Trophoblast cell (in vitro differentiated cells and primary cell): ENCODE results near the gene NEK1.
A peak's percentile ranks its signal among the peaks of the same experiment; 100 is the strongest.

Source experiments
- DNase-seq, 2 donors: peaks; one replicate each; pipeline ENCODE4 v3.0.0-alpha.2; 2016
- H2AFZ ChIP-seq: 2 replicates; pipeline ENCODE4 v1.6.1; 2013; ENCODE audit warnings: low read length, moderate library complexity, mild to moderate bottlenecking; ENCODE audit not compliant: insufficient read depth, poor library complexity
- H2AK5ac ChIP-seq: 2 replicates; pipeline ENCODE4 v1.6.1; 2013; ENCODE audit warnings: mild to moderate bottlenecking, low read length
- H2BK120ac ChIP-seq: 2 replicates; pipeline ENCODE4 v1.6.1; 2013; ENCODE audit warnings: low read length, mild to moderate bottlenecking, moderate library complexity; ENCODE audit not compliant: insufficient read depth, poor library complexity
- H2BK12ac ChIP-seq: 2 replicates; pipeline ENCODE4 v1.6.1; 2013; ENCODE audit warnings: mild to moderate bottlenecking, low read length, moderate library complexity
- H2BK5ac ChIP-seq: 2 replicates; pipeline ENCODE4 v1.6.1; 2013; ENCODE audit warnings: low read length, low read depth, moderate library complexity, mild to moderate bottlenecking; ENCODE audit not compliant: poor library complexity
- H3K14ac ChIP-seq: 2 replicates; pipeline ENCODE4 v1.6.1; 2013; ENCODE audit warnings: mild to moderate bottlenecking, low read length
- H3K18ac ChIP-seq: 2 replicates; pipeline ENCODE4 v1.6.1; 2013; ENCODE audit warnings: mild to moderate bottlenecking, low read length
- H3K23ac ChIP-seq: 2 replicates; pipeline ENCODE4 v1.6.1; 2013; ENCODE audit warnings: low read length
- H3K27ac ChIP-seq: 2 replicates; pipeline ENCODE4 v1.5.1; 2013; ENCODE audit warnings: low read depth, mild to moderate bottlenecking, inconsistent platforms, low read length, moderate library complexity
- H3K27me3 ChIP-seq: 2 replicates; pipeline ENCODE4 v1.6.1; 2013; ENCODE audit warnings: inconsistent platforms, mild to moderate bottlenecking, low read length, moderate library complexity; ENCODE audit not compliant: insufficient read depth
- H3K36me3 ChIP-seq, 2 experiments: 1 replicate in 1 of 2; 2 replicates in 1 of 2; pipeline ENCODE4 v1.6.1; 2013; ENCODE audit warnings: low read length in 2 of 2, mild to moderate bottlenecking in 2 of 2, moderate library complexity in 1 of 2; ENCODE audit not compliant: insufficient read depth in 2 of 2, control insufficient read depth in 1 of 2
- H3K4ac ChIP-seq: 2 replicates; pipeline ENCODE4 v1.6.1; 2013; ENCODE audit warnings: low read depth, mild to moderate bottlenecking, low read length, moderate library complexity
- H3K4me1 ChIP-seq, 2 experiments: 1 replicate in 1 of 2; 2 replicates in 1 of 2; pipeline ENCODE4 v1.6.1; 2013; ENCODE audit warnings: low read length in 2 of 2, mild to moderate bottlenecking in 2 of 2, moderate library complexity in 1 of 2; ENCODE audit not compliant: insufficient read depth in 2 of 2, control insufficient read depth in 1 of 2
- H3K4me2 ChIP-seq: 2 replicates; pipeline ENCODE4 v1.6.1; 2013; ENCODE audit warnings: inconsistent platforms, mild to moderate bottlenecking, low read length, moderate library complexity
- H3K4me3 ChIP-seq: 2 replicates; pipeline ENCODE4 v1.5.1; 2013; ENCODE audit warnings: mild to moderate bottlenecking, low read depth, low read length, inconsistent platforms
- H3K79me1 ChIP-seq: one replicate; pipeline ENCODE4 v1.6.1; 2013; ENCODE audit warnings: low read length
- H3K79me2 ChIP-seq: 2 replicates; pipeline ENCODE4 v1.6.1; 2013; ENCODE audit warnings: low read length, mild to moderate bottlenecking; ENCODE audit not compliant: control insufficient read depth, insufficient read depth, poor library complexity
- H3K9ac ChIP-seq: 2 replicates; pipeline ENCODE4 v1.6.1; 2013; ENCODE audit warnings: mild to moderate bottlenecking, low read length
- H3K9me3 ChIP-seq: 2 replicates; pipeline ENCODE4 v1.6.1; 2013; ENCODE audit warnings: low read depth, mild to moderate bottlenecking, control low read depth, inconsistent platforms, low read length; ENCODE audit not compliant: insufficient read depth
- H4K12ac ChIP-seq: 2 replicates; pipeline ENCODE4 v1.6.1; 2013; ENCODE audit warnings: low read depth, mild to moderate bottlenecking, low read length, moderate library complexity
- H4K8ac ChIP-seq: 2 replicates; pipeline ENCODE4 v1.6.1; 2013; ENCODE audit warnings: low read depth, mild to moderate bottlenecking, low read length, moderate library complexity
- H4K91ac ChIP-seq: one replicate; pipeline ENCODE4 v1.6.1; 2013; ENCODE audit warnings: low read depth, mild to moderate bottlenecking, low read length, moderate library complexity
- WGBS: extraction: QIAGEN DNeasy Blood & Tissue Kit; methylation state at CpG from one replicate; pipeline ENCODE4 v1.1.7; 2013; ENCODE audit warnings: missing lambda C conversion rate; ENCODE audit not compliant: insufficient read length, insufficient coverage; ENCODE audit errors: extremely low coverage; 5-methylcytosine and 5-hydroxymethylcytosine counted together

Gene NEK1

DNA sequence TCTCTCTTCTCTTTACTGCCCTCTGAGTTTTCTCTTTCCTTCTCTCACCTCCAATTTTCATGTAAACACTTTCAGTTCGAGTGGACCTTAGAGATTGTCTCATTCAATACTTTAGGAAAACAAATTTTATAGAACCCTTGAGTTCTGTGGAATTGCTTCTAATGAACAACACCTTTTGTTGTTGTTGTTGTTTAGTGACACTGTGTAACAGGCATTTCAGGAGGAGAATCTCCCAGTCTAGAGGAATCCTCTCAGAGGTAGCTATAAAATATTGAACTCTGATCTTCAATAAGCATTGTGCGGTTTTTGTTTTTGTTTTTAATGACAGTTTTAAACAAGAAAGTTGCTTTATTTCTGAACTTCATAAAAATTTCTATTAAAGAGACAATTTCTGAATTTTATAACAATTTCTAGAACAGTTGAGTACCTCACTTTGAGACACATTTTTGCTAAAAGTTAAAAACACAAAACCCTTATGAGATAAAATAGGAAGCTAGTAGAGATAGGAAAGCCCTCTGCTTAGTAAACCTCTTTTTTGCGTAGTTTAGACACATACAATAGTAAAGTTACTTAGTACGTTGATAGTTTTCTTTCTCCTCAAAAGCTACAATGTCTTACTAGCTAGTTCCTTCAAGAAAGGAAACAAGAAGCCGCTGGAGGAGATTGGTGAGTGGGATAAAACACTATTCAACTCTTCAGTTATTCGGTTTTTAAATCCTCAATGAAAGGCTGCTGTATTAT, 46.8 kb upstream of the NEK1 start:
- H3K27ac ChIP-seq = peak overlapping the region; percentile 56
- H3K36me3 ChIP-seq = peaks cover 0 to 2% of the 10 kb centered on the region in 2 experiments
- H2BK5ac ChIP-seq = no peak overlapping the region
- H3K9me3 ChIP-seq = no peaks in the 10 kb centered on the region
- no peak overlapping the region for H2AK5ac ChIP-seq
- DNase-seq = peak in 1 of 2 donors; percentile 24
- H3K79me2 ChIP-seq = no peaks in the 10 kb centered on the region
- H3K4me1 ChIP-seq = no peaks in the 10 kb centered on the region
- H2BK12ac ChIP-seq = no peak overlapping the region
- no peak overlapping the region for H3K4me2 ChIP-seq
- H2AFZ ChIP-seq = no peak overlapping the region
- no peak overlapping the region for H3K14ac ChIP-seq
- H4K91ac ChIP-seq = no peak overlapping the region
- no peak overlapping the region for H4K12ac ChIP-seq
- H3K18ac ChIP-seq = no peak overlapping the region
- no CpG with 5 or more reads among the region's 6 CpGs for WGBS
- H3K4ac ChIP-seq = no peak overlapping the region
- peaks cover 3% of the 10 kb centered on the region for H3K79me1 ChIP-seq
- no peaks in the 10 kb centered on the region for H3K27me3 ChIP-seq
- no peak overlapping the region for H2BK120ac ChIP-seq
- H3K23ac ChIP-seq = no peak overlapping the region
- no peak overlapping the region for H3K9ac ChIP-seq
- no peak overlapping the region for H4K8ac ChIP-seq
- no peak overlapping the region for H3K4me3 ChIP-seq

DNA sequence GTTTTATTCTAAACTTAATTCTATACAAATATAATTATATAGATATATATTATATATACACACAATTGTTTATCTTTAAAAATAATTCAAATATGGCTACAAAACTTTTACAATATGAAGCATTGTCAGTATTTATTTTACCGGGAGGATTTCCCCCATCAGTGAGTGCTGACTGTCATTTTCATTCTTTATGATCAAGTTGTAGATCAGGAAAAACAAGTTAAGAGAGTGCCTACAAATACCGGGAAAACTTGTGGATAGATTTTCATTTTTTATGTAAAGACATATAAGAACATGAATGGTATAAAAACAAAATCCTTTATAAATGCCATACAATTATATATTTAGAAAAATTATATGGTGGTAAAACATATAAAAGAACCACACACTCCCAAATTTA, 45.8 kb upstream of the NEK1 start:
- Histone ChIP-seq H3K23ac (no peak overlapping the region), H3K36me3 (peaks cover 0 to 4% of the 10 kb centered on the region in 2 experiments), H2AK5ac (no peak overlapping the region), H3K4me2 (no peak overlapping the region), H3K27me3 (no peaks in the 10 kb centered on the region), H3K27ac (no peak overlapping the region), H4K91ac (no peak overlapping the region), H2BK5ac (no peak overlapping the region), H2AFZ (no peak overlapping the region), H3K79me1 (peaks cover 3% of the 10 kb centered on the region), H2BK12ac (no peak overlapping the region), H3K4me1 (no peaks in the 10 kb centered on the region), H2BK120ac (no peak overlapping the region), H3K14ac (no peak overlapping the region), H3K4me3 (no peak overlapping the region), H3K79me2 (no peaks in the 10 kb centered on the region), H3K9ac (no peak overlapping the region), H4K8ac (no peak overlapping the region), H3K18ac (no peak overlapping the region), H3K9me3 (no peaks in the 10 kb centered on the region), H3K4ac (no peak overlapping the region), H4K12ac (no peak overlapping the region)
- no CpG with 5 or more reads among the region's 2 CpGs for WGBS
- peak in 1 of 2 donors; percentile 80 for DNase-seq

DNA sequence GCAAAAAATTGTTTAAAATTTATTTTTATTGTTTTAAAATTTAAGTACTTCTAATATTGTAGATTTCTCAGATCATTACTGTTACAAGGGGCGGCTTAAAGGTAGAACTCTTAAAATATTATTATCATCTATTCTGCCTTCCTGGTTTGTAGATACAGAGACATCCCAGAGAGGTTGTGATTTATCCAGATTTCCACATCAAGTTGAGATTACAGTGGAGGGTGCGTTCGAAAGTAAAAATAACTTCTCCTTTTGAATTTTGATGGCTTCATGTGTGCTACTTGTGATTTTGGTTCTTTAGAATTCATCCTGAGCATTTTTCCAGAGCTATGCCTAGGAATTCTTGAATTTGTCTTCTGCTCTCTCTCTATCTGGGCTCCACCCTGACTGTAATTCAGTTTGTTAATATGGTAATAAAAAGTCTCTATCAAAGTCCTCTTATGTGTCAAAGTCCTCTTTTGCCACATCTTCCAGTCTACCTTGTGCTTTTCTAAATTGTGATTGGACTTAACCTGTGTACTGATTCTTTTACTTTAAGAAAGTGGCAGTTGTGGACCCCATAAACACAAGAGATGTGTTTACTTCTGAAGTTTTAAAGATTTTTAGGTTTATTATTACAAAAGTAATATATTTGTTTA, 45.2 kb upstream of the NEK1 start:
- no peaks in the 10 kb centered on the region for H3K27me3 ChIP-seq
- no peak overlapping the region for H3K23ac ChIP-seq
- H3K79me1 ChIP-seq = peaks cover 3% of the 10 kb centered on the region
- no peak overlapping the region for H4K12ac ChIP-seq
- no peak overlapping the region for H4K91ac ChIP-seq
- no peak overlapping the region for H3K14ac ChIP-seq
- H3K79me2 ChIP-seq = no peaks in the 10 kb centered on the region
- H3K4ac ChIP-seq = no peak overlapping the region
- H2BK5ac ChIP-seq = no peak overlapping the region
- no peak overlapping the region for H3K4me2 ChIP-seq
- no peak overlapping the region for H3K27ac ChIP-seq
- DNase-seq = no peak
- H3K18ac ChIP-seq = no peak overlapping the region
- H3K9me3 ChIP-seq = no peaks in the 10 kb centered on the region
- no peak overlapping the region for H4K8ac ChIP-seq
- H3K4me1 ChIP-seq = no peaks in the 10 kb centered on the region
- no peak overlapping the region for H2BK120ac ChIP-seq
- H2BK12ac ChIP-seq = no peak overlapping the region
- H2AFZ ChIP-seq = no peak overlapping the region
- no peak overlapping the region for H3K9ac ChIP-seq
- H3K36me3 ChIP-seq = peaks cover 0 to 4% of the 10 kb centered on the region in 2 experiments
- no peak overlapping the region for H3K4me3 ChIP-seq
- H2AK5ac ChIP-seq = no peak overlapping the region
- no CpG with 5 or more reads among the region's 3 CpGs for WGBS

DNA sequence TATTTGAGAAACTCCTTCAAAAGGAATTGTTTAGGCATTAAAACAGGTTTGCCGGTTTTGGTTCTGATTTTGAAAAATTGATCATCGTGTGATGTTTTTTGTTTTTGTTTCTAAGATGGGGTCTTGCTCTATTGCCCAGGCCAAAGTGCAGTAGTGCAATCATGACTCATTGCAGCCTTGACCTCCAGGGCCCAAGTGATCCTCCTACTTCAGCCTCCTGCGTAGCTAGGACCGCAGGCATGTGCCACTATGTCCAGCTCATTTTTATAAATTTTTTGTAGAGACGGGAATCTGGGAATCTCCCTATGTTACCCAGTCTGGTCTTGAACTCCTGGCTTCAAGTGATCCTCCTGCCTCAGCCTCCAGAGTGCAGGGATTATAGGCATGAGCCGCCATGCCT, 43.0 kb upstream of the NEK1 start:
- H3K79me1 ChIP-seq = peaks cover 2% of the 10 kb centered on the region
- no peak overlapping the region for H3K14ac ChIP-seq
- no peak overlapping the region for H3K4me2 ChIP-seq
- H3K4me3 ChIP-seq = no peak overlapping the region
- H3K4ac ChIP-seq = peak overlapping the region; percentile 79
- no peak overlapping the region for H3K9ac ChIP-seq
- H4K12ac ChIP-seq = no peak overlapping the region
- H3K36me3 ChIP-seq = peaks cover 0 to 4% of the 10 kb centered on the region in 2 experiments
- H3K79me2 ChIP-seq = no peaks in the 10 kb centered on the region
- H2BK12ac ChIP-seq = no peak overlapping the region
- peak; percentile 53 to 66 for DNase-seq
- no peak overlapping the region for H2BK5ac ChIP-seq
- H3K27ac ChIP-seq = no peak overlapping the region
- WGBS = no CpG with 5 or more reads among the region's 6 CpGs
- no peaks in the 10 kb centered on the region for H3K4me1 ChIP-seq
- H4K8ac ChIP-seq = no peak overlapping the region
- H2AFZ ChIP-seq = no peak overlapping the region
- no peak overlapping the region for H3K18ac ChIP-seq
- no peak overlapping the region for H2BK120ac ChIP-seq
- H3K27me3 ChIP-seq = no peaks in the 10 kb centered on the region
- no peaks in the 10 kb centered on the region for H3K9me3 ChIP-seq
- no peak overlapping the region for H3K23ac ChIP-seq
- no peak overlapping the region for H2AK5ac ChIP-seq
- no peak overlapping the region for H4K91ac ChIP-seq
